ENCODE results near the gene KIAA1328. TPM values are rescaled to one million over a fixed set of nuclear protein-coding genes. Genes with fewer than 3 reads are reported as not detected.

The KIAA1328 gene
- polyA plus RNA-seq, 1 donor from 2014 or later: 8.5 TPM

- Histone ChIP-seq H3K9ac (ENCODE audit: low read length) (no peak overlapping the region), H3K4me2 (ENCODE audit: low read length) (no peak overlapping the region), H3K9me3 (ENCODE audit: low read length) (no peaks in the 10 kb centered on the region), H3F3A (ENCODE audit: insufficient read depth, low read length, poor library complexity, severe bottlenecking) (no peaks in the 10 kb centered on the region), H2AFZ (ENCODE audit: low read depth, low read length) (no peak overlapping the region), H3K36me3 (ENCODE audit: insufficient read depth, low read length) (no peaks in the 10 kb centered on the region), H3K79me2 (replicated peaks; ENCODE audit: insufficient read depth, low read length) (no peaks in the 10 kb centered on the region), H3K27me3 (ENCODE audit: insufficient read depth, low read depth, low read length) (peaks cover 6% of the 10 kb centered on the region), H3K4me3 (ENCODE audit: low read length) (peak overlapping the region; percentile 50), H3K9me2 (ENCODE audit: insufficient read depth, low read length) (no peaks in the 10 kb centered on the region), H4K20me1 (ENCODE audit: insufficient read depth) (no peaks in the 10 kb centered on the region), H3K27ac (ENCODE audit: low read length) (no peak overlapping the region)
- TF ChIP-seq RAD21 (conservative IDR thresholded peaks at IDR 0.05) (no peak), CTCF (IDR thresholded peaks at IDR 0.05; ENCODE audit: poor library complexity, severe bottlenecking) (no peak), EZH2 (IDR thresholded peaks at IDR 0.05; ENCODE audit: borderline replicate concordance, insufficient read depth, low read length, poor library complexity, severe bottlenecking) (no peak), MXI1 (conservative IDR thresholded peaks at IDR 0.05; ENCODE audit: poor library complexity, severe bottlenecking) (no peak), SMC3 (conservative IDR thresholded peaks at IDR 0.05; ENCODE audit: poor library complexity) (no peak), TAF1 (IDR thresholded peaks at IDR 0.05; ENCODE audit: low read depth) (no peak), POLR2AphosphoS5 (IDR thresholded peaks at IDR 0.05) (no peak), REST (IDR thresholded peaks at IDR 0.05; ENCODE audit: borderline replicate concordance) (no peak), EP300 (conservative IDR thresholded peaks at IDR 0.05; ENCODE audit: poor library complexity, severe bottlenecking) (no peak)
Measured at GRCh38 chr18:37253394-37254235, 424.7 kb downstream of the KIAA1328 start.

GRCh38 chr18:37254236-37254754 is 425.4 kb downstream of the KIAA1328 start:
- TF ChIP-seq CTCF (IDR thresholded peaks at IDR 0.05; ENCODE audit: poor library complexity, severe bottlenecking) (no peak), SMC3 (conservative IDR thresholded peaks at IDR 0.05; ENCODE audit: poor library complexity) (no peak), REST (IDR thresholded peaks at IDR 0.05; ENCODE audit: borderline replicate concordance) (no peak), POLR2AphosphoS5 (IDR thresholded peaks at IDR 0.05) (no peak), RAD21 (conservative IDR thresholded peaks at IDR 0.05) (no peak), EP300 (conservative IDR thresholded peaks at IDR 0.05; ENCODE audit: poor library complexity, severe bottlenecking) (no peak), TAF1 (IDR thresholded peaks at IDR 0.05; ENCODE audit: low read depth) (no peak), MXI1 (conservative IDR thresholded peaks at IDR 0.05; ENCODE audit: poor library complexity, severe bottlenecking) (no peak), EZH2 (IDR thresholded peaks at IDR 0.05; ENCODE audit: borderline replicate concordance, insufficient read depth, low read length, poor library complexity, severe bottlenecking) (no peak)
- Histone ChIP-seq H3K79me2 (replicated peaks; ENCODE audit: insufficient read depth, low read length) (no peaks in the 10 kb centered on the region), H3K27ac (ENCODE audit: low read length) (no peak overlapping the region), H3K4me3 (ENCODE audit: low read length) (no peak overlapping the region), H3F3A (ENCODE audit: insufficient read depth, low read length, poor library complexity, severe bottlenecking) (no peaks in the 10 kb centered on the region), H3K9me3 (ENCODE audit: low read length) (no peaks in the 10 kb centered on the region), H3K9me2 (ENCODE audit: insufficient read depth, low read length) (no peaks in the 10 kb centered on the region), H4K20me1 (ENCODE audit: insufficient read depth) (no peaks in the 10 kb centered on the region), H2AFZ (ENCODE audit: low read depth, low read length) (no peak overlapping the region), H3K4me2 (ENCODE audit: low read length) (no peak overlapping the region), H3K36me3 (ENCODE audit: insufficient read depth, low read length) (no peaks in the 10 kb centered on the region), H3K27me3 (ENCODE audit: insufficient read depth, low read depth, low read length) (peaks cover 6% of the 10 kb centered on the region), H3K9ac (ENCODE audit: low read length) (no peak overlapping the region)

Data from neural cell (in vitro differentiated cells).